HG03571 (cell line): ENCODE data around the gene ISL2.

Experiments
- ATAC-seq: cut with Tn5 transposase; IDR thresholded peaks from one replicate; pipeline ENCODE4 v1.9.1; 2021; ENCODE audit not compliant: unreplicated experiment

The ISL2 gene

DNA sequence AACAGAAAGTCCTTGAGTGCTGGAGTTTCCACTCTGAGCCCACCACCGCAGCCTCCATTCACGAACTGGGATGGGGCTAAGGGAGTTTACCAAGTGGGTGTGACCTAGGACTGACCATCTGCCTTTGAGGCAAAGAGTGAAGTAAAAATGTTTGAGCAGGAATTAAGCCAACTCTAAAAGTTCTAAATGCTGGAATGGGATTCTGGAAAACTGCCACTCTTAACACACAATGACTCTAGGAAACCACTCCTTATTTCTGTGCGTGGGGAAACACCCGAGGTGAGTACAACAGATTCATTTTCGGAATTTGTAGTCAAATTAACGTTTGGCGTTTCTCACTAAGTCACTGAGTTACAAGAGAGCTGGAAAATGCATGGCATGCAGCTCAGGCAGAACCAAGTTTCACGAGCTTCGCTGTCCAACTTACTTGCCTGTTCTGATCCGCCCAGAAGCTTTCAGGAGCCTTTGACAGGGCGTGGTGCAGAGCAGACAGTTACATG, 31.6 kb downstream of the ISL2 start:
- no peak for ATAC-seq

DNA sequence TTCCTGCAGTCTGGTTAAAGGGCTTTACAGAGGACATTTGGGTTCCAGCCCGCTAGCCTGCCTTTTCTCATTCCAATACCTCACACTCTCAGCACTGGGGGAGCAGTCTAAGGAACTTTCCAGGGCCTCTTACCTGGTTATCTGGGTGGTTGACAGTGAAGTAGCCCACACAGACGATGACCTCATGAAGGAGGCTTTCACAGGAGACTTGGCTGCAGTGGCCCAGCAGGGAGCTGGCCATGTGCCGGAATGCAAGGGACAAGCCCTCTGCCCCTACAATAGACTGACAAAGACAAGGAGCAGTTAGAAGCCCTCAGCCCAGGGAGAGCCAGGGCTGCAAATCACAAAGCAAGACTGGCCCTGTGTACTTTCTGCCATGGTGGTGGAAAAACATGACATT, 39.5 kb downstream of the ISL2 start:
- ATAC-seq: no peak

DNA sequence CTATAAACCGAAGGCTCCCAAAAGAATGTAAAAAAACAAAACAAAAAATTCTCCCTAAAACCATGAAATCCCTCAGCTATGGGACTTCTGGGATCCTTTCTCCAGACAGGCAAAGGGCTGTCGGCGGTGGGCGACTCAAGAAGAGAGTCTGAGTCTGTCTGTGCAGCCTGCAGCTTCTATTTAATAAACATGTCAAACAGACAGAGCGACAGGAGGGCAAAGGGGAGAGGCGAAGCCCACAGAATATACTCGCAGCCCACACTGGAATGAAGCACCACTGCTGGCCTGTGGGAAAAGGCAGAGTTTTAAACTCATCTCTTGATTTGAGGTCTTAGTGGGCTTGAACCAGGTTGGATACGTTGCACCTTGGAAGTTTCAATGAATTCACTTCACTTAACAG, 40.2 kb downstream of the ISL2 start:
- ATAC-seq: no peak

DNA sequence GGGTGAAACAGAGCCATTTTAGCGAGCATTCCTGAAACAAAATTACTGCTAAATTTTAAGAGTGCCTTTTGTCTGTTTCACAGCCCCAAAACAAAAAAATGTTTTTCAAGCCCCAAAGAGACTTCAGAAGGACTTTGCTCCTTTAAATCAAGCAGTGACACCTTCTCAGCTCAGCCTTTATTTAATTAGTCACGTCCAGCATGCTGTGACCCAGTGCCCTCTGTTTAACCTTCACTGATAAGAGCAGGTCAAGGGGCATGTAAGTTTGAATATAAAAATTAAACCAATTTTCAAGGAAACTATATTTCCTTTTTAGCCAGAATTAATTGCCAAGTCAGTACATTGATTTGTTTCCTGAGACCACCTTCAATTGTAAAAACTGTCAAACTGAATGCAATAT, 40.6 kb downstream of the ISL2 start:
- no peak for ATAC-seq

DNA sequence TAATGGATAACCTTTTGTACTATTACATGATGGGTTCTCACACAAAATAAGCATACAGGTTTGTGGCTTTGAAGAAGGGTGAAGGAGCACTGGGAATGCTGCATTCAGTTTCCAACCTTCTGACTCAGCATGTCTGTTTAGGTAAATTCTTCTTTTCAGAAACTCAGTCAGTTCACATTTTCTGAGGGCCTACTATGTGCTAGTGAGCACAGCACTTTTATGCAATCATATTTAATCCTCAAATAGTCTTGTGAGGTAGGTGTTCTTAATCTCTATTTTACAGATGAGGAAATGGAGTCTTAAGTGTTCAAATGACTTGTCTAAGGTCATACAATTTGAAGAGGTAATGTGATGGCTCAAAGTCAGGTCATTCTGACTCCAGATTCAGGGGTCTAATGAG, 41.2 kb downstream of the ISL2 start:
- ATAC-seq: no peak

DNA sequence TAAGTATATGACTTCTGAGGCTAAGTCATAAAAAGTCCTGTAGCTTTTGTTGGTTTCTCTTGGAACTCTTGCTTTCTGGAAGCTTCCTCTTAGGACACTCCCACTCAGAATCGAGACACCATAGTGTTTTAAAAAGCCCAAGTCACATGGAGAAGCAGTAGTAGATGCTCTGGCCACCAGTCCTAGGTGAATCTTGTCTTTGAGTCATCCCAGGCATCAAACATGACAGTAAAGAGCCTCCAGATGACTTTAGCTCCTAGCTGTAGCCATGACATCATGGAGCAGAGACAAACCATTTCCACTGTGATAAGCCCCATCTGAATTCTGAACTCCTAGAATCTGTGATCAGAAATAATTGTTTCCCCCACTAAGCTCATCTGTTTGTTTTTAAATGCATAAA, 42.1 kb downstream of the ISL2 start:
- no peak for ATAC-seq

DNA sequence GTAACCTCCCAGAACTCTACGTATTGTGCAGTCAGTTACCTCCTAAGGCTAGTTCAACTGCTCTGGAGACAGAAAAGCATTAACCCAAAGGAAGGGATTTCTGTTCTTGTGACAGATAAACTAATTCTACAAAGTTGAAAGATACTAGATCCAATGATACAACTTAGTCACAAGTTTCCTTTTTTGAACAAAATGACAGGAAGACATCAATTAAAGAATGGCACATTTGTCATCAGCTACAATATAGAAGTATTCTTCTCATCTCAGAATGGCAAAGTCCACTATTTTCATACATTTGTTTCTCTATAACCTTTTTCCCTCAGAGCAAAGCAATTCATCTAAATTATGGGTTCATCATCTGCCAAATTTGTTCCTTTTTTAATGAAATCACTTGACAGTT, 43.7 kb downstream of the ISL2 start:
- no peak for ATAC-seq

DNA sequence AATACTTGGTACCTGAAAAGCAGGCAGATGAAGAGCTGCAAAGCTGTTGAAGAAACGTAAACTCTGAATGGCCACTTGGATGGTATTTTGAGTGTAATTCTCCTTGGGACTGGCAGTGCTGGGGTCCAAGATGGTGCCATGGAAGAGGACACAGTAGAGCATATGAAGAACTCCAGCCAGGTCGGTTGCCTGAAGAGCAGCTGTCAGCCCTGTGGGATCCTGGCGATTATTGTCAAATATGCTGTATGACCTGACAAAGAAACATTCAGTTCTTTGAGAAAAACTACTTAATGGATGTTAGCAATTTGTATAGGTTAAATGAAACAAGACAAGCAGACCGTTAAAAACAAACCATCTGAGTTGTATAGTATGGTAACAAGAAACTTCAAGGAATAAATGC, 44.8 kb downstream of the ISL2 start:
- ATAC-seq: no peak

DNA sequence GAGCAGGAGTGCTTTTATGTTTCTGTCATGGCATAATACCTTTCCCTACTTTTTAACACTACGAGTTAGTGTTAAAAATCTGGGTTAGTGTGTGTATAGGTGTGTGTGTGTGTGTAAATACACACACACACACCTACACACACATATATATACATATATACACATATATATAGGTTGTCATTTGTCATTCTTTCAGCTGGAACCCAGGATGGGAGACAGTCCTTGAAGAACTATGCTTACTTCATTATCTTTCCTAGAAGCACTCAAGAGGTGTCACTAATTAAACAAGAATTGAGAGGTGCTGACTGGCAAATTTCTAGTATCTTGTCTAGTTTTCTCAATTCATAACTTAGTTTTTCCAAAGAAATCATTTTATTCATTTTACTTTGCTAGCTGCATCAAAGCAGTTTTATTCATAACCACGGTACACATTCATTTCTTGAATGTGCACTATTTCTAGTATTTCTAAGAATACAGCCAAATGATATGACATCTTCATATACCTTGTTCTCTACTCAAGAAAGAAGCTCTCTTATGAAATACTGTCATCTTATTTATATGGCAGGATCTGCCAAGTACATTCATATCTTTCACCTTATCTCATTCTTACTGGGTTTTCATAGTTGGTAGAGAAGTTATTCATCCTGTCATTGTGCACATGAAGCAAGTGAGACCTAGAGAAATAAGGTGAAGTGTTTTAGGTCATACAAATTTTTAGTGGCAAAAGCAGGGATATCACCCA, 46.6 kb downstream of the ISL2 start:
- no peak for ATAC-seq

DNA sequence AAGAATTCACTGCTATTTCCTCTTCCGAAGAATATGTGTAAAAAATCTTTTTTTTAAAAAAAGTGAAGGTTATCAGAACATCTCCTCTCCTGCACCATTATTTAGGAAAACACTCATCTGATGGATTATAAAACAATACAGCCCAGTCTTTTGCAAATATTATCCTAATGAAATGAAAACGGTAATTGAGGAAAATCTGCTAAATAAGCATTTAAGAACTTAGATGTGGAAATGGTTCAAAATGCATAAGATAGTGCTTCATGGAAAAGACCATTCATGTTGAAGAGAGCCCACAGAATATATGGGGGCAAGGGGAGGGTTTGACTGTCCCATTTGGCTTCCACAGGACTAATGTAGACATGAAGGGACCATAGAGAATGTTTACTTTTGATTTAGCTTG, 47.8 kb downstream of the ISL2 start:
- ATAC-seq: no peak

DNA sequence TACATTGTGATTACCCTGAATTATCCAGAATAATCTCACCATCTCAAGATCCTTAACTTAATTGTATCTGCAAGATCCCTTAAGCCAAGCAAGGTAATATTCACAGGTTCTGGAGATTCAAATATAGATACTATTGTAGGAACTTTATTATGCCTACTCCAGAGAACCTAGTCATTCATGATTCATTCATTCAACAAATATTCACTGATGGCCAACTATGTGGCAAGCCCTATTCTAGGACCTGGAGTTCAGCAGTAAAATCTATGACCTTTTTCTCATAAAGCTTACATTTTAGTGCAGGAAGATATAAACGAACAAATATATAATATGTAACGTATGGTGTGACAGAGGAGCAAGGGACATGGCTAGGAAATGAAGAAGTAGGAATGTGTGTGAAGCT, 49.6 kb downstream of the ISL2 start:
- ATAC-seq: no peak

DNA sequence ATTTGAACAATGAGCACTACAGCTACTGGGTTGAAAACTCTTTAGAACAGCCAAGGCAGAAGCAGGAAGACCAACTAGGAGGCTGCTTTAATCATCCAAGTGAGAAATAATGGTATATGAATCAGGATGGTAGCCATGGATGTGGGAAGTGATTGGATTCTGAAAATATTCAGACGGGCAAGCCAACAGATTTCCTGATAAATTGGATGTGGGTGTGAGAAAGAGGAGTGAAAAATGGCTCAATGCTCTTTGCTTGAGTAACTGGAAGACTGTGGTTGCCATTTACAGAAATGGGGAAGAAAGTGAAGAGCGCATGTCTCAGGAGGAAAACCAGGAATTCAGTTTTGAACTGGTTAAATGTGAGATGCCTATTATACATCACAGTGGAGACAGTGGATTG, 50.4 kb downstream of the ISL2 start:
- ATAC-seq: no peak

DNA sequence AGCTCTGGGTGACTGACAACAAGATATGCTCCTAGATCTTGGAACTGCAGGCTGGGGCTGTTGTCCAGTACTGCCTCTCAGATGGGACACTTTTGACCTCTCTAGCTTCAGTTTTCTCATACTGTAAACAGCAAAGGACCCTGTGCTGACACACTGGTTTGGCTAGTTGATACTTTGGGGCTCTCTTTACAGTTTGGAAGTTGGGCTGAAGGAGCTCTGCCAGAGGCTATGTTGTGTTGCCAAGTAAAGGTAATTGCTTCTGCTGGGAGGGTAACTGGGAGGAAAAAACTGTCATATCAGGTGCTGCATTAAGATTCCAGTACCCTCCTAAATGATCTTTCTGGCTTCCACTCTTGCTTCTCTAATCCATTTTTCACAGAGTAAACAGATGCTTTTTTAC, 54.0 kb downstream of the ISL2 start:
- ATAC-seq: no peak

DNA sequence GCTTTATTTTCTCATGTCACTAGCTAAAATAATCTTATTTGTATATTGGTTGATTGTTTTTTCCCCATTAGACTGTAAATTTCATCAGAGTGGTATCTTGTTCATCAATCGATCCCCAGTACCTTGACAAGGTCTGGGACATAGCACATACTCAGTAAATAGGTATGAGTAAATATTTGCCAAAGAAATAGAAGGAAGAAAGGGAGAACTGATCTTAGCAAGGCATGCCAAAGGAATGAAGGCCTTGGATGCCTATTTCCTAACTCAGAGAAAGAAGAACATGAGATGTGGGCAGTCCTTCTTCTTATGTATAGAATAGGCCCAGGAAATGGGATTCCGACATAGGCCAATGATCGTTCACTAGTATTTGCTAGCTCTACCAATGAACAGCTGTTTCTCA, 54.7 kb downstream of the ISL2 start:
- ATAC-seq: no peak

DNA sequence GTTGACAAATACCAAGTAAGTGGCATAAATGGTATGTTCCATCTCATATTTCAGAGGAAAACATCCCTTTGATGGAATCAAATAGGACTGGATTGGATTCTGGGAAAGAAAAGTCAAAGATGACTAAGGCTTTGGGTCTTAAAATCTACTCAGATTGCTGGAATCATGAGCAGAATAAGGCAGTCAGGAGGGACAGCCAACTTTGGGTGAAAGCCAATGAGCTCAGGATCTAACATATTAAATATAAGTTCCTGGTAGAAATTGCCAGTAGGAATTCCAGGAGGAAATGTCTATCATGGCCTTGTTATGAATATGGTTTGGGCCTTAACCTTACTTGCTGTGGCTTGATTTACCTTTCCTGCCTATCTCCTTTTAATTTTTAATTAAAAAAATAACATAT, 55.3 kb downstream of the ISL2 start:
- ATAC-seq: no peak
